ENCODE data around the gene TGFB1I1.

The TGFB1I1 gene

GRCh38 chr16:31452631-31453106 lies 19.3 kb upstream of the TGFB1I1 start:
- no peak for DNase-seq (ENCODE audit: low spot score)

- DNase-seq (ENCODE audit: low spot score), result no peak
Observed at GRCh38 chr16:31453255-31454204, 18.4 kb upstream of the TGFB1I1 start.

- DNase-seq (ENCODE audit: low spot score), result no peak
Observed at GRCh38 chr16:31455601-31456314, 16.2 kb upstream of the TGFB1I1 start.

- DNase-seq (ENCODE audit: low spot score), result no peak
Observed at GRCh38 chr16:31456988-31457360, 15.0 kb upstream of the TGFB1I1 start.

GRCh38 chr16:31458073-31458843 lies 13.7 kb upstream of the TGFB1I1 start:
- peak; percentile 74 for DNase-seq (ENCODE audit: low spot score)

GRCh38 chr16:31458844-31459686 lies 12.9 kb upstream of the TGFB1I1 start, which contains the start of gene ARMC5:
Gene ARMC5, plus strand, starts transcription at chr16:31459501. Its CDS starts 24 bp downstream, at chr16:31459525.
- peak; percentile 97 for DNase-seq (ENCODE audit: low spot score)

GRCh38 chr16:31459687-31460581 lies 12.0 kb upstream of the TGFB1I1 start:
- DNase-seq (ENCODE audit: low spot score), result peak; percentile 100

- DNase-seq (ENCODE audit: low spot score), result no peak
Observed at GRCh38 chr16:31460582-31461002, 11.4 kb upstream of the TGFB1I1 start.

GRCh38 chr16:31461201-31461920 lies 10.6 kb upstream of the TGFB1I1 start:
- DNase-seq (ENCODE audit: low spot score), result no peak

GRCh38 chr16:31461921-31462804 lies 9.8 kb upstream of the TGFB1I1 start:
- no peak for DNase-seq (ENCODE audit: low spot score)

- no peak for DNase-seq (ENCODE audit: low spot score)
Observed at GRCh38 chr16:31464348-31464769, 7.6 kb upstream of the TGFB1I1 start.

- DNase-seq (ENCODE audit: low spot score), result no peak
Observed at GRCh38 chr16:31464781-31465260, 7.1 kb upstream of the TGFB1I1 start.

- no peak for DNase-seq (ENCODE audit: low spot score)
Observed at GRCh38 chr16:31465788-31466370, 6.1 kb upstream of the TGFB1I1 start.

GRCh38 chr16:31466381-31466841 lies 5.5 kb upstream of the TGFB1I1 start:
- DNase-seq (ENCODE audit: low spot score), result no peak

- no peak for DNase-seq (ENCODE audit: low spot score)
Observed at GRCh38 chr16:31467151-31467773, 4.7 kb upstream of the TGFB1I1 start.

- DNase-seq (ENCODE audit: low spot score), result no peak
Observed at GRCh38 chr16:31467858-31468257, 4.1 kb upstream of the TGFB1I1 start.

GRCh38 chr16:31470615-31471014 lies 1.3 kb upstream of the TGFB1I1 start:
- no peak for DNase-seq (ENCODE audit: low spot score)
